Memory B cell (primary cell): ENCODE measurements around the gene IFI30.

Experiments used
- ATAC-seq: fragments of 150-1000 bp; cut with Tn5 transposase; 2 replicates; pipeline ENCODE4 v1.10.0; 2021; ENCODE audit warnings: low read depth, mild to moderate bottlenecking, moderate library complexity
- DNase-seq, 2 donors: peaks; one replicate each; pipeline ENCODE4 v3.0.0; 2022; ENCODE audit warnings: low spot score in 2 of 2
- H3K27ac Mint-ChIP-seq: one replicate; pipeline ENCODE4 v1.8.0; 2022; ENCODE audit warnings: mild to moderate bottlenecking, moderate library complexity, mixed read lengths
- H3K27me3 Mint-ChIP-seq: one replicate; pipeline ENCODE4 v1.8.0; 2022; ENCODE audit warnings: mixed read lengths
- H3K36me3 Mint-ChIP-seq: one replicate; pipeline ENCODE4 v1.8.0; 2022; ENCODE audit warnings: mild to moderate bottlenecking, mixed read lengths
- H3K4me1 Mint-ChIP-seq: one replicate; pipeline ENCODE4 v1.8.0; 2022; ENCODE audit warnings: mixed read lengths
- H3K4me3 Mint-ChIP-seq: one replicate; pipeline ENCODE4 v1.8.0; 2022; ENCODE audit warnings: mild to moderate bottlenecking, moderate library complexity, mixed read lengths
- H3K9me3 Mint-ChIP-seq: one replicate; pipeline ENCODE4 v1.8.0; 2022; ENCODE audit warnings: mixed read lengths

The IFI30 gene

GRCh38 chr19:18225355-18225701 is 51.7 kb downstream of the IFI30 start:
- no peak overlapping the region for H3K4me3 Mint-ChIP-seq
- DNase-seq (no peak), ATAC-seq (no peak)
- H3K9me3 Mint-ChIP-seq, result no peaks in the 10 kb centered on the region
- H3K4me1 Mint-ChIP-seq, result peaks cover 22% of the 10 kb centered on the region
- H3K27ac Mint-ChIP-seq, result no peak overlapping the region
- peaks cover 37% of the 10 kb centered on the region for H3K27me3 Mint-ChIP-seq
- no peaks in the 10 kb centered on the region for H3K36me3 Mint-ChIP-seq

DNA sequence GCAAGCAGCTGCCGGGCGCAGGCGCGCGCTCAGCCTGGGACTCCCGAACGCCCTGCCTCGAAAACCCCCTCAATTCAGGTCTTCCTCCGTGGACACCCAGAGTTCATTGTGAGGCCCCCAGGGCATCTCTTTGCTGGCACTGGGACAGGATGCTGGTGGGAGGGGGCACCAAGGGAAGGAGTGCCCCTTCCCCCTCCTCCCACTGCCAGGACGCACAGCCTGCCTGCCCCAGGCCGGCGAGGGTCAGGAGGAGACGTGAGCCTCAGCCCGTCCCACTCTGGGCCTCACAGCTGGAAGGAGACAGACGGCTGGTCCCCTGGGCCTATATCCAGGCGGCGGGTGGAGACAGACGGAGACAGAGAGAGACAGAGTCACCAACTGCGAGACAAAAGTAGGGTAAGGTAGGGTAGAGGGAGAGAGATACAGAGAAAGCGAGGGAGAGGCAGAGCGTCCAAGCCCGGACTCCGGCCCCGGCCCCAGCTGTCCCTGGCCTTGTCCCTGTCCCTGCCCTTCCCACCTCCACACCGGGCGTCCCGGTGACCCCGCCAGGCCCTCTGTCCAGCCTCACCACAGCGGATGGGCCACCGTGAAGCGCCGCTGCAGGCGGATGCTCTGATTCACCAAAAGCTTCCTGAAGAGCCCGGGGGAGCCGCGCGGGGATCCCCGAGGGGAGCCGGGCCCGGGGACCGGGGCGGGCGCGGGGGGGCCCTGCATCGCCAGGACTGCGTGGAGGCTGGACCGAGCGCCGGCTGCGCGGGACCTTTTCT is 52.3 kb downstream of the IFI30 start, which contains the start of gene PDE4C:
TSS of gene PDE4C (minus strand) at position 737 of the 767 bp plus-strand sequence. CDS start at position 714, 23 bp downstream.
- Mint-ChIP-seq H3K4me3 (peak within 1 kb of the TSS; percentile 32), H3K4me1 (peaks cover 24% of the 10 kb centered on the region), H3K27me3 (peaks cover 38% of the 10 kb centered on the region), H3K27ac (no peak within 1 kb of the TSS), H3K9me3 (no peaks in the 10 kb centered on the region), H3K36me3 (no peaks in the 10 kb centered on the region)
- ATAC-seq (no peak), DNase-seq (peak in 1 of 2 donors; percentile 40)

DNA sequence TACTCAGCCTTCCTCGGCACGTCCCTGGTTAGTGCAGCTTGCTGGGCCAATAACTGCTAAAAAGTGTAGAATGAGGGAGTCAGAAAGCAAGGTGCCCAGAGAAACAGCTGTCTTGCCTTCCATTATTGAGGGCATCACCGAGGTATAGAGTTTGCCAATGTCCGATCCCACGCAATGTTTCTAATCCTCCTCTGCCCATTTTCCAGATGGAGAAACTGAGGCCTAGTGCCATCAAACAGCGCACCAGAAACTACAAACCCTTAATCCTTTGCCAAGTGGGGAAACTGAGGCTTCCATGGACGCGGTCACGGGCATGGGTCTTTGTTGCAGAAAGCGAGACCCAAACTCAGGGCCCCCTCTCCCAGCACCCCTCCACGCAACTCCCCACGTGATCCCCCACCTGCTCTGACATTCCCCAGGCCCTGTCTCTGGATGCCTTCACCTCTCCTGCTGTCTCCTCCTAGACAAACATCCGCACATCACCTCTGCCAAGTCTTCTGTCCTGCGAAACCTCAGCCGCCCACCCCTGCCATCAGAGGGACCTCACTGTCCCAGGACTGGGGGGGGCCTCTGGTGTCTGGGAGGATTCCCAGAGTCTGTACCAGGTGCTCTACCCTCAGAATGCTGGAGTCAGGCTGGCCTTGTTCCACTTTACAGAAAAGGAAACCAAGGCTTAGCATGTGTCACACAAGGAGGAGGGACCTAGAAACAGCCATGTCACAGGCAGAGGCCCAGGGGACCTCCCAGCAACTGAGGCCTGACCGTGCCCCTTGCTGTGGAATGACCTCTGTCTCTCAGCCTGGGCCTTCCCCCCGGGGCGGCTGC is 53.6 kb downstream of the IFI30 start:
- DNase-seq (no peak), ATAC-seq (no peak)
- H3K27ac Mint-ChIP-seq, result no peak overlapping the region
- H3K27me3 Mint-ChIP-seq, result peaks cover 36% of the 10 kb centered on the region
- no peaks in the 10 kb centered on the region for H3K9me3 Mint-ChIP-seq
- peaks cover 29% of the 10 kb centered on the region for H3K4me1 Mint-ChIP-seq
- peak overlapping the region; percentile 32 for H3K4me3 Mint-ChIP-seq
- H3K36me3 Mint-ChIP-seq, result no peaks in the 10 kb centered on the region
